ENCODE results near the gene DIPK1A.

DNA sequence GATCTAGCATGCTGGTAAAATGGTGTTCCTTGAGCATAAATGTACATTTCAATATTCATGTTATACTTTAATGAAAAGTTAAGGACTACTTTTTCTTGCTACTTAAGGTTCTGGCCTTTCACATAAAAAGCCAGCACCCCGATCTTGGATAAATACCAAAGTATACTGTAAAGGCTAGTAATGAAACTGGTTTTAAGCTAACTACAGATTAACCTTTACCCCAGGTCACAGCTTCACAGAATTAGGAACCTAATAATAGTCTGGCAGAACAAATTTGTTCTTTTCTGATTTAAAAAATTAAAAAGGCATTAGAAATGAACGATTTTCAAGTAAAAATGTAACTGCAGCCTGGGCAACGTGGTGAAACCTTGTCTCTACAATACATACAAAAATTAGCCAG lies 23.5 kb downstream of the DIPK1A start:
- TF ChIP-seq, protein P1, sequence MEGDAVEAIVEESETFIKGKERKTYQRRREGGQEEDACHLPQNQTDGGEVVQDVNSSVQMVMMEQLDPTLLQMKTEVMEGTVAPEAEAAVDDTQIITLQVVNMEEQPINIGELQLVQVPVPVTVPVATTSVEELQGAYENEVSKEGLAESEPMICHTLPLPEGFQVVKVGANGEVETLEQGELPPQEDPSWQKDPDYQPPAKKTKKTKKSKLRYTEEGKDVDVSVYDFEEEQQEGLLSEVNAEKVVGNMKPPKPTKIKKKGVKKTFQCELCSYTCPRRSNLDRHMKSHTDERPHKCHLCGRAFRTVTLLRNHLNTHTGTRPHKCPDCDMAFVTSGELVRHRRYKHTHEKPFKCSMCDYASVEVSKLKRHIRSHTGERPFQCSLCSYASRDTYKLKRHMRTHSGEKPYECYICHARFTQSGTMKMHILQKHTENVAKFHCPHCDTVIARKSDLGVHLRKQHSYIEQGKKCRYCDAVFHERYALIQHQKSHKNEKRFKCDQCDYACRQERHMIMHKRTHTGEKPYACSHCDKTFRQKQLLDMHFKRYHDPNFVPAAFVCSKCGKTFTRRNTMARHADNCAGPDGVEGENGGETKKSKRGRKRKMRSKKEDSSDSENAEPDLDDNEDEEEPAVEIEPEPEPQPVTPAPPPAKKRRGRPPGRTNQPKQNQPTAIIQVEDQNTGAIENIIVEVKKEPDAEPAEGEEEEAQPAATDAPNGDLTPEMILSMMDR (IDR thresholded peaks at IDR 0.05; ENCODE audit: insufficient read depth, low read depth, low read length), result no peak
- TF ChIP-seq EZH2 (IDR thresholded peaks at IDR 0.05; ENCODE audit: insufficient read depth, low read length), result no peak
